ENCODE data around the gene LCOR.
A peak's percentile ranks its signal among the peaks of the same experiment; 100 is the strongest.
"Not testable (repeated sequence)": the region's sequence is repeated elsewhere in the genome, so short reads cannot be mapped to it uniquely, and the experiment has no call there.

The LCOR gene

DNA sequence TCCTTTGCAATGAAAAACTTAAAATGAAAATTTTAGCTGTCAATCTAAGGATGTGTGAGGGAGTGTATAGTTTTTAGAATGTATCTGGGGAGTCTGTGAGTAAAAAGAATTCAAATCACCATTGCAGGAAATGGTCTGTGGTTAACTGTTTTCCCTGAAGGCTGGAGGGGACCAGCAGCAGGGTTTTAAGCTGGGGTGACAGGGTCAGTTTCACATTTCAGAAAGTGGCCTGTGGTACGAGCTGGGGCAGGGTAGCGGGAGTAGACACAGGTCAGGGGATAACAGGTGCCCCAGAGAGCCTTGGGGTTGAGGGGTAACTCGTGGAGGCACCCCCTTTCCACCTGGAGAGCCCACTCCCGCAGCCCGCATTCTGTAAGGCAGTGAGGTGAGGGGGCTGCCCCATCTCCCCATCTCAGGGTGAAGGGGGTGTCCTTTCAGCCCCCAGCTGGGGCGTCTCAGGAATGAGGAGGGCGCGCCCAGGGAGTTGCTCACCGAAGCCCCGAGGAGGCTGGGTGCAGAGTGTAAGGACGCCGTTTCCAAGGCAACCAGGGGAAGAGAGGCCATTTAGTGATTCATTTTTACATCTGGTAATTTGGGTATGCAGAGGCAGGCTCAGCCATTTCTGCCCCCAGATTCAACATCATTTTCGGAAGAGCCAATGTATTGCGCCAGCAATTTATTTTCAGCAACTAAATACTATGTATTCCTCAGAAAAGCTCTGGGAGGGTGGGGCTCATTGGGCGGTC lies 184.8 kb downstream of the LCOR start:
- DNase-seq, result no peak

DNA sequence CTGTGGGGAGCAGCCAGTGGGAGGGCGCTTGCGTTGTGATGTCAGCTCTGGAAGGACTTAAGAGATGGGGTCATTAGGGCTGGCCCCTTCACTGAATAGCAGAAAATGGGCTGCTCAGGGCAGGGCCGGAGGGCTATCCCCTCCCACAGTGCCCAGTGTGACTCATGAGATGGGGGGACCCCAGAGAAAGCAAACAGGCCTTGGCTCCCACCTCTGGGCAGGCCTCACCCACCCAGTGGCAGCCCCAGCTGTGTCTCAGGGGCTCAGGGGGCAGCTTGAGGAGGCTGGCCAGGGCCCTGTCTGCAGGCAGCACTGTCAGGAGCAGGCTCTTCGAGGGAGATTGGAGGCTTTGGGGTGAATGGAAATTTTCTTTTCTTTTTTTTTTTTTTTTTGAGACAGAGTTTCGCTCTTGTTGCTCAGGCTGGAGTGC lies 185.4 kb downstream of the LCOR start:
- DNase-seq, result no peak

DNA sequence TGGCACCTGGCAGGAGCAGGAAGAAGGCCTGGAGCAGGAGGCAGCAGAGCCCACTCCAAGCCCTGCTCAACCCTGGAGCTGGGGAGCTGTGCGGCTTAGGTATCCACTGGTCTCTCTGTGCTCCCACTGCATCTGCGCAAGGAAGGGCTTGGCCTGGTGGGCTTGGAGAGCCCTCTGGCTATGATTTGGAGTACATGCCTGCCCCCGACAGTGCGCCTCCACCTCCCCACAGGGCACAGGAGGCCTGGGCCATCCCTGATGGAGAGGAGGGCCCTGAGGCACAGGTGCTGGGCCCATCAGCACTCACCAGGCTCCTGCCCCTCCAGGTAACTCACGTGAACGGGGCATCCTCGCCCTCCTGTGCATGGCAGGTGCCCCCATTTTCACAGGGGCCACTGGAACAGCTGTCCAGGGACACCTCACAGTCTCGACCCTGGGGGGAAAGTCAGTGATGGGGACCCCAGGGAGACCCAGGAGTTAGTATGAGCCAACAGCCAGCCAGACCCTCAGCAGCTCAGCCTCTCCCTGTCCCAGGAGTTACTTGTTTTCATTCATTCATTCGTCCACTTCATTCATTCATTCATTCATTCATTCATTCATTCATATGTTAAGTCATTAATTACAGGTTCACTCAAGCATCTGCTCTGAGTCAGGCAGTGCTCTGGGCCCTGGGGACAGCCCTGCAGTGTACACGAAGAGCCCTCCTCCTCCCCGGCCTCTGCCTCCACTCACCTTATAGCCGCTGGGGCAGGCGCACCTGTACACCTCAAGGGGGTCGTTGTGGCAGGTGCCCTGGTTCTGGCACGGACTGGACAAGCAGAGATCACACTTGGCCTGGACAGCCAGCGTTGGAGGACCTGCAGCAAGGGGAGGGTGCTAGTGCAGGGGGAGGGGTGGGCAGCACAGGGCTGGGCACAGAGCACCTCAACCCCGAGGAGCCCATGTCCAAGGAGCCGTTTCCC lies 186.4 kb downstream of the LCOR start:
- DNase-seq, result no peak

DNA sequence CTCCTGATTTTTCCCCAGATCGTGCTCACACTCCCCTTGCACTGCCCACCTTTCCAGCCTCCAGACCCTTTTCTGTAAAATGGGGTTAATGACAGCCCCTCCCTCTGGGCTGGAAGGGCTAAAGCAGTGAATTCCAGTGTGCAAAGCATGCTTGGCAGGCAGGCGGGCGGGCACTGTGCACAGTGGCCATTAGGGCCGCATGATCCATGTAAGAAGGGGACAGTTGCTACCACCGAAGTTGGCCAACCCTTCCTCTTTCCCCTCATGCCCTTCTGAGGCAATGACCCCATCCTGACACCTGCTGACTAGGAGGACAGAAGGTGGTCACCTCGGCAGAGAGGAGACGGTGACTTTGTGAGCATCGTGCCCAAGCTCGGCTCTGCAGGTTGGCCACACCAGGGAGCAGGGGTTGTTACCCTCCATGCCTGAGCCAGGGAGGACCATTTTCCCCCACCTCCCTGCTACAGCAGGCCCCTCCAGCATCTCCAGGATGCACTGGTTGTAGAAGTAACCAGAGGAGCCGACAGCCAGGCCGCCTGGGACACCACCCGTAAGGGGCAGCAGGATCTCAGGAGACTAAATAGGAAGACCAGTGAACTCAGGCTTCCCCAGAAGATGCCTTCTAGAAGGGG lies 187.2 kb downstream of the LCOR start:
- no peak for DNase-seq

DNA sequence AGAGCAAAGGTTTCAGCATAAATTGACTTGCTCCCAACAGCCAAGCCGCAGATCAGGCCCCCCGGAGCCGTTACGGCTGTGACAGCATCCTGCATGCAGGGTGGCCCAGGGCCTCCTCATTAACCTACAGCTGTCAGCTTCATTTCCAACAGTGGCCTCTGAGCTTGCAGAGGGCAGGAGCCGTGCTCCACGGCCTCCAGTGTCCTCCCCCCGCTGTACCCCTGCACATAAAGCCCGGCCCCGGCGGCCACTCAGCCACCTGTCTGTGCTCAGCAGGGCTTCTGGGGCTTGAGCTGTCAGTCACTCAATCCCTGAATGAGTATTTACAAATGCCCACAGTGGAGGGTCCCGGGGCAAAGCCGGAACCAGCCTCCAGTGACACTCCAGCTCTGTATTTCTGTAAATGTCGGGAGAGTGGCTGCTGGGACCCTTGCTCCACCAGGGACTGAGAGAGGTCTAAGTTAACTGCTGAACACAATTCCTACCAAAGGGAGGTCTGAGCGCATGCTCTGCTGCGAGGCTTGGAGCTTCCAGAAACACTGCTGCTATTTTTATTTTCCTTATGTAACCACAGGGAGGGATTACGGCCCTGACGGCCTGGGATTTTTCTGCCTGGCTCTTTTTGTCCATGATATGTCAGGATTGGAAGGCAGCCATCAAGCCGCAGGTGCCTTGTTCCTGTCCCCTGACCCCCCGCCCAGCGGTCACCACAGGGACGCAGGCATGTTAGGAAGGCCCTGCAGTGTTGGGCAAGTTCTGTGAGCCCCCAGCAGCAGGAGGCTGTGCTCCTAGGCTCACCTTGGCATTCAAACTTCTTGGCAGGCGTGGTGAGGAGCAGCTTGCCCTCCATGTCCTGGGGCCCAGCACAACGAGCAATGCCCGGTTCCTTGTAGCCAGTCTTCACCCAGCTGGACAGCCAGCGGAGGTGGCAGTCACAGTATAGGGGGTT lies 188.6 kb downstream of the LCOR start:
- DNase-seq, result peak; percentile 3

DNA sequence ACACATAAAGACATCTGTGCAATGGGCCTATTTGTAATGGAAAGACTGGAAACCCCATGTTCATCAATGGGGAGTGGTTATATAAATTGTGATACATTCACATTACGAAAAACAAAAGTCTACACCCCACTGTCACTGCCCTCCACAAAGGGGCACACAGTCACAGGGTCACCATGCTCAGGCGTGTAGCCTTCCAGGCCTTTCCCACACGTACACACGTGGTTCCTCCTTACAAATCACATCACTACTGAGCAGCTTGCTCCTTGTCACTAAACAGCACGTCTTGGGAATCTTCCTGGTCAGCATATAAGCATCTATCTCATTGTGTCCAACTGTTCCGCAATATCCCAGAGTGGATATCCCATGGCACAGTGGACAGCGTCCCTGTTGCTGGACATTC lies 190.5 kb downstream of the LCOR start:
- no peak for DNase-seq

DNA sequence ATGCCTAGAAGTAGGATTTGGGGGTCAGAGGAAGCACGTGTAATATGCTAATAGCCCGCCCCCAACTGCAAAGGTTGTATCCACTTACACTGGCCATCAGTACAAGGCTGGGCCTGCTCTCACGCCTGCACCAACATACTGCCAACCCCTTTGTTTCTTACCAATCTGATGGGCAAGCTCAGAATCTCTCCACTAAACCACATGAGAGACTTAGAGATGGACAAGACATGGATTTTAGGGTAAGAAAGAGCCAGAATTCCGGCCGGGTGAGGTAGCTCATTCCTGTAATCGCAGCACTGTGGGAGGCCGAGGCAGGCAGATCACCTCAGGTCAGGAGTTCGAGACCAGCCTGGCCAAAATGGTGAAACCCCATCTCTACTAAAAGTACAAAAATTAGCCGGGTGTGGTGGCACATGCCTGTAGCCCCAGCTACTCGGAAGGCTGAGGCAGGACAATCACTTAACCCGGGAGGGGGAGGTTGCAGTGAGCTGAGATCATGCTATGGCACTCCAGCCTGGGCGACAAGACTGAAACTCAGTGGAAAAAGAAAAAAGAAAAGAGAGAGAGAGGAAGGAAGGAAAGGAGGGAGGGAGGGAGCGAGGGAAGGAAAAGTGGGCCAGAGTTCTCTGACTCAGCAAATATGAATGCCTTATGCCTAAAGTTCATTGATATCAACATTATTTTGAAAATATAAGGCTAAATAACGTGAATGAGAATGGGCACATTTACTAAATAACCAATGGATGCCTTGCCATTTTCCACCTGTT lies 191.5 kb downstream of the LCOR start:
- DNase-seq, result no peak

DNA sequence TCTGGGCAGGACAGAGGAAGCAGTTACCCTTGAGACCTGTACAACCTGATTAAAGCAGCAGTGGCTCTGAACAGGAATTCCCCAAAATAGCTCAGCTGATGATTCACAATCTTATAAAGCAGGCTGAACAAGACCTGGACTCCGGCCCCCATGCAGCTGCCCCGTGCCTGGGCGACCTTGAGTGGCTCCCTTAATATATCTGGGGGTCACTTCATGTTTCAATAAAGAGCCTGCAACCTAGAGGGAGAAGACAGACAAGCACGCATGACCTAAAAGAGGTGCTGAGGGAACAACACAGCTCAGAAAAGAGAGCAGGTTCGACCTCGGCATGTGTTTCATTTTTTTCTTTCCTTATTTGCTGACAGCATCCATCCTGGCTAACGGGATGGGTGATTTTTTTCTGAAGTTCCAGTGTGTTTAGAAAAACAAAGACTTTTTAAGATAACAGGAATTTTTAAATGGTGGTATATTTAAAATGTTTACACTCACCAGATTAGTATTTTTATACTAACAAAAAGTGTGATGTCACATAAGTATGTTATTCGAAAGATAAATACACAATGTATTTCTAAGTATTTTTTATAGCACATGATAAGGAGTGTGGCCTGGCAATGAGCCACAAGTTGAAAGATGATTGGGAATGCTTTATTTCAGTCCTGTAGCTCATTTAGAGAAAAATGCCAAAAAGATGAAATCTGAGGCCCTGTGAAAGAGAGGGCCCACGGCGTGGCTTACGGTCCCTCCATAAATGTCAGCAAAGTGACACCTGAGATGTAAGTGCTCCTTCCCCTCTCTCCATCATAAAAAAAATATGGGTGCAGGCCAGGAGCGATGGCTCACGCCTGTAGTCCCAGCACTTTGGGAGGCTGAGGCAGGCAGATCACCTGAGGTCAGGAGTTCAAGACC lies 192.3 kb downstream of the LCOR start:
- DNase-seq, result no peak

DNA sequence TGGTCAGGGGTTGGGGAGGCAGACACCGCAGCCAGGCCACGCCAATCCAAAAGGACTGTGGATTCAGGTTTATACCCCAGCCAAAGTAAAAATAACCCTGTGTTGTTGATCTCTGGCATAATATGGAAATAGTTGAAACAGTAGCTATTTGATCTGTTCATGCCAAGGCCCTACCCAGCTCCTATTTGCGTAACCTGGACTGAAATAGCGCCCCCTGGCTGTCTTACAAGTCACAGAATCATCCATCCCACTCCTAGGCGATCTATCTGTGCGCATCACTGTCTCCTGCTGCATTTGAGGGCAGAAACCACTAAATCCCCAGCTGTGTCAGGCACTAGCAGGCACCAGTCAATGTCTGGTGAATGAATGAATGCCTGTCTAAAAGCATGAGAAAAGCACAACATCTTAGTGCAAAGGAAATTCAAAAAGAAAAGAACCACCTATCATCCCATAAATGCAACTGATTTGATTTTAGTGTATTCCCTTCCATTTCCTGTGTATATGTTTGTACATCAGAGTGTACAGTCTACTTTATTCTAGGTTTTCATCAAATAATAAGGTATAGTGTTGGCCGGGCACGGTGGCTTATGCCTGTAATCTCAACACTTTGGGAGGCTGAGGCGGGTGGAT lies 193.6 kb downstream of the LCOR start:
- DNase-seq, result no peak

DNA sequence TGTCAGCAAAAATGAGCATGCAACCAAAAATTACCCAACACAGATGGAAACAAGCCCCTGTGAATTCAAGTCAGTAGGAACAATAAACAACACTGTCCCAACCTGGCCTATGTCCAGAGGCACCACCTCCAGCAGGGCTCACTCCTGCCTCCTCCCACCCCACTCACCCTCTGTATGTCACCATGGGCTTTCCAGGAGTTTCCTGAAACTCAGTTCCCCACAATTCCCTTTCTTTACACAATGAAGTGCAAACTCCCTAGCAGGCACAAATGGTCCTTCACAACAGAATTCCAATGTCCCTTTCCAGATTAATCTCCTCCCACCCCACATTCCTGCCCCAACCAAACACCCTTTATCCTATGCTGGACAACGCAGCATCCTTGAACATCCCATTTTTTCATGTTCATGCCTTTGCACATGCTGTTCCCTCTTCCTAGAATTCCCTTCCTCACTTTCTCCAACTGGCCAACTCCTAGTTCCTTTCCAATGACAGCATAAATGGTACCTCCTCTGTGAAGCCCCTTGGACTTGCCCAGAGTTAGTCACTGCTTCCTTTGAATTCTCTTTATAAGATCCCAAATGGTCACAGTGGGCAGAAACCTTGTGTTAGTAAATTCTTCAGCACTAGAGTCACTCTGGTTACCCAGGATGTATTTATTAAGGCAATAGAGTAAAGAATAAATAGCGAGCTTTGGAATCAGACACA lies 196.2 kb downstream of the LCOR start:
- no peak for DNase-seq

DNA sequence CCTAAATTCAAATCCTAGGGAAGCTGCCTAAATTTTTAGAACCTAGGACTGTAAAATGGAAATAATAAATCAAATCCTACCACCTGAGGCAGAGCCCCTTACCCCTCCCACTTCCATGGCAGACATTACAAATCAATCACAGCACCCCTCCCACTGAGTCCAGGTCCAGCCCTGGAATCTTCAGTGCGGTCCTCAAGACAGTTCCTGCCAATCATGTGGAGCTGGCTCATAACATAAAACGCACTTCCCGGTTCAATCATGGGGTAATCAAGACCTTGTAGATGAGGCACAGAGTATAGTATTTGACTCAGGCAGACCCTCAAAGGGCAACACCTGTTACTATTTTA lies 196.7 kb downstream of the LCOR start:
- DNase-seq, result no peak

DNA sequence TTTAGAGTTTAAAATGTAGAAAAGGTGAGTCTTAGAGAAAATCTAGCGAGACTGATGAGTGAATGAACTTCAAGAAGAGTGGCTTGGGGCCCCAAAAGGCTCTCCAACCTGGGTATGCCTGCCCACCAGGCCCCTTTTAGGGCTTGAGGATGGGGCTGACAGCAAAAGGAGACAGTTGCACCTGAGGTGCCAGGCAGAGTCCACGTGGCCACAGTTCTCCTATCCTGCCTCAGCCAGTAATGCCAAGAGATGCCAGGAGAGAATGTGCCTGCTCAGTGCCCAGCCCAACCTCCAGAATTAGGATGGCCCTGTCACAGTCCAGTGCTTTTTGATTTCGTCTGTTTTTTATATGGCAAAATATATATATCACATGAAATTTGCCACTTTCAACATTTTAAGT lies 197.2 kb downstream of the LCOR start:
- DNase-seq, result no peak

DNA sequence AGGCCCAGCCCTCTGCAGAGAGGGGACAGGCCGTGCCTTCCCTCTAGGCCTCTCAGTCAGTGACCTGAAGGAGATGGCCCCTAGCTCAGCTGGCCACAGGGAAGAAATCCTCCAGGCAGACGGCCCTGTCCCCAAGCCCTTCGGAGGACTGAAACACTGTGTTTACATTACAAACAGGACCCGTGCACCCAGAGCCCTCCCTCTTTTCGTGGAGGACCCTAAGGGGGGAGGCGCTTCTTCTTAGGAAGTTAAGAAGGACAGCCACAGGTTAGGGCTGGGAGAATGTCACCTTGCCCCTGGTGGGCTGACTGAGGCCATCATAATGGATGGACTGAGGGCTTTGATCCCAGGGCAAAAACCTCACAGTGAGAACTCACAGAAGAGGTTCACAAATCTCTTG lies 198.8 kb downstream of the LCOR start:
- no peak for DNase-seq

DNA sequence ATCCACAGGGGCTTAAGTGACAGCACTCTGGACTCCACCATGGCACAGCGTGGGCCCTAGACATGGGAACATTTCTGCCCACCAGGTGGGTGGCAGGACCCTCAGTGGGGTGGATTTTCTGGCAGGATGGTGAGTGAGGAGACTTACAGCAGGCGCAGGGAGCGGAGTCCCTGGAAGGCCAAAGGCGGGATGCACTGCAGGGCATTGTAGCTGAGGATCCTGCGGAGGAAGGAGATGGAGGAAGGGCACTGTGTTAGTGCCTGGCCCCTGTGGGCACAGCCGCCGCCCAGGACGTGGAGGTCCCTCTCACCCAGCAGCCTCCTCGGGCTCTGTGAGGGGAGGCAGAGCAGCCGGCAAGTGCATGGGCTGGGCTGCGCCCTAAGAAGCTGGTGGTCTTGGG lies 199.4 kb downstream of the LCOR start:
- no peak for DNase-seq

DNA sequence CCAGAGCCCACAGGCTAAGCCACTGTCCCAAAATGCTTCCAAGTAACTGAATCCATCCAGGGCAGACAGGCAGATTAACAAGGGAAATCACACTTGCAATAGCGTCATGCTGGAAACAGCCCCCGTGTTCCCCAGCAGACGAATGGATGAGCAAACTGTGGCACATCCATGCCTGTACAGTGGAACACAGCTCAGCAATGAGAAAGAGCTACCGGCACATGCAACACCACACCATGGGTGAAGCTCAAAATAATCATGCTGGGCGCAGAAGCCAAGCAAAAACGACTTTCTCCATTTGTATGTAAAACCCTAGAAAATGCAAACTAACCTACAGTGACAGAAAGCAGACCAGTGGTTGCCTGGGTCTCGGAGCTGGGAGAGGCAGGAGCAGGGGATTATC lies 200.5 kb downstream of the LCOR start:
- no peak for DNase-seq

DNA sequence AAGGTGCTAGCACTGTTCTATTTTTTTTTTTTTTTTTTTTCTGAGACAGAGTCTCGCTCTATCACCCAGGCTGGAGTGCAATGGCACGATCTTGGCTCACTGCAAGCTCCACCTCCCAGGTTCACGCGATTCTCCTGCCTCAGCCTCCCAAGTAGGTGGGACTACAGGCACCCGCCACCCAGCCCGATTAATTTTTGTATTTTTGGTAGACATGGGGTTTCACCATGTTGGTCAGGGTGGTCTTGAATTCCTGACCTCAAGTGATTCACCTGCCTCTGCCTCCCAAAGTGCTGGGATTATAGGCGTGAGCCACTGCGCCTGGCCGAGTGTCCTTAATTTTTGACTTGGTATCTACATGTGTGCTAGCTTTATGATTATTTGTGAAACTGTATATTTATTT lies 201.7 kb downstream of the LCOR start:
- not testable (repeated sequence) for DNase-seq

DNA sequence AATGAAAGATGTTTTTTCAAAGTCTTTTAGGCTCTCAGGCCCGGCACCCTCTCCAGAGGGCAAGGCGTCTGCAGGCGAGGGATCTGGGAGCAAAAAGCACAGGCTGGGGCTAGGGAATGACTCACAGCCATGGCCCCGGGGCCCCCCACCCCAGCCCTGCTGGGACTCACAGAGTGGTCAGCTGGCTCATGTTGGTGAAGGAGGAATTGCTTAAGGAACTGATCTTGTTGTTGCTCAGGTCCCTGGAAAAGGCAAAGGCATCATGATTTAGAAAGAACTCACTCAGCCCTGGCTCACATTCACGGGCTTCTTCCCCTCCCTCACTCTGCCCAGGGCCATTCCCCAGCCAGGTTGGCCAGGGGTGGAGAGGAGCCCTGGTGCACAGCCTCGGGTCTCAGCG lies 202.2 kb downstream of the LCOR start:
- DNase-seq, result no peak

DNA sequence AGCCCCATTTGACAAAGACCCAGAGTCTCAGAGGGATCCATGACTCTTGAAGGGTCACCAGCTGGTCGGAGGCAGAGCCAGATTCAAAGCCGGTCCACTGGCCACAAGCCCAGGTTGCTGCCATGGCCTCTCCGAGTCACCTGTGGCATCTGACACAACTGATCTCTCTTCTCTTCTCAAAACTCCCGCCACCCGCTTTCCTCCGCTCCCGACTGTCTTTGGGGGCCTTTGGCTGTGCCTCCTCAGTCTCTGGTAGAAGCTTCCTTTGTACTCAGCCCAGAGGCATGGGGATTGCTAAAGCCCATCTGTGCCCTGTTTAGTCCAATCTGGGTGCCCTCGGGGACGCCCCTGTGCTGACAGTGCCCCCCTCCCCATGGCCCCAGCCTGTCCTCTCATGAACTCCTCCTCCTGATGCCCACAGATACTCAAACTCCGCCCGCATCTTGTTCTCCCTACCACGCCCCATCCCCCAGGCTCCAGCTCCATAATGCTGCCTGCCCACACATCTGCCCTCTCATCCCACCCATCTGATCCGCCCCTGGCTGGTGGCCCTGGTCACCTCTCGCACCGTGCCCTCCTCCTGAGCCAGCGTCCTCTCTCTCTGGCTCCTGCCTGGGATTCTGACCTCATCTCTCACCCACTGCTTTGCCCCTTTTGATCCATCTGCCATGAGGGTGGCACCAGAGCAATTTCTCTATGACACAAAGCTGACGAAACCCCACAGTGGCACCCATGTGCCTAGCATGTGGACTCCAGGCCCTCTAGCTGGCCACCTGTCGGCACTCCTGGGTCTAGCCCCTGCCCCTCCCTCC lies 203.1 kb downstream of the LCOR start:
- no peak for DNase-seq

Data from NCI-H2107 (cell line).